Activated CD4-positive, alpha-beta T cell treated with anti-CD3 and anti-CD28 coated beads for 24 hours (primary cell): Measurements from ENCODE around the gene RASSF9.

Source experiments
- DNase-seq, 2 donors: peaks; one replicate each; pipeline ENCODE4 v3.0.0-alpha.2; 2020; ENCODE audit warnings: low read depth in 2 of 2

The RASSF9 gene

GRCh38 chr12:85836197-85837090 is at the start of gene RASSF9:
RASSF9 (minus strand) TSS chr12:85836409; CDS start chr12:85836201, 208 bp downstream.
- DNase-seq: no peak

DNA sequence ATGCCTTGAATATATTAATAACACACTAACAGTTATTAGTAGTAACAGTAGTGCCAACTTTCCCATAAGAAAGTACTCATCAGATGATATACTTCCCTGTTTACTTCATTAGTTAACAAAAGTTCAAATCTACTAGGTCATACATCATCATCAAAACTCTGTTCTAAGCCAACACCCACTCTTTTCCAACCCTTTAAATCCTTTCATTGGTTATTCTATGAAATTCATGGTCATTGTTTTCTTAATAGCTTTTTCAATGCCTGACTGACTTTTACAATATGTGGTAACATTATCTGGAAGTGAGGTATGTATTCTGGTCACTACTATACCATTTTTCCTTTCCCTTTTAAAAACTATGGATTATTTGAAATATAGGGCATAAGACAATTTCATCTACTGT is 47.6 kb upstream of the RASSF9 start:
- DNase-seq: no peak

DNA sequence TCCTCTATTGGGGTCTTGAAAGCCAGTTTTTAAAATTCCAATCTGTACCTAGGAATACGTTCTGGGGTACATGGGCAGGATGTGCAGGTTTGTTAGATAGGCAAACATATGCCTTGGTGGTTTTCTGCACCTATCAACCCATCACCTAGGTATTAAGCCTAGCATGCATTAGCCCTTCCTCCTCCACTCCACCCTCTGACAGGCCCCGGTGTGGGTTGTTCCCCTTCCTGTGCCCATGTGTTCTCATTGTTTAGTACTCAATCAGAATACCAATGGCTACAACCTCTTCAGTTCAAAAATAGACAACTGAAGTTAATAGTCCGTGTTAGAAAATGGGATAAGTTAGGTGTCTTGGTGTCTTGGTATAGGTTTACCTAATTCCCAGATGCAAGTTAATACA is 41.2 kb upstream of the RASSF9 start:
- no peak for DNase-seq

DNA sequence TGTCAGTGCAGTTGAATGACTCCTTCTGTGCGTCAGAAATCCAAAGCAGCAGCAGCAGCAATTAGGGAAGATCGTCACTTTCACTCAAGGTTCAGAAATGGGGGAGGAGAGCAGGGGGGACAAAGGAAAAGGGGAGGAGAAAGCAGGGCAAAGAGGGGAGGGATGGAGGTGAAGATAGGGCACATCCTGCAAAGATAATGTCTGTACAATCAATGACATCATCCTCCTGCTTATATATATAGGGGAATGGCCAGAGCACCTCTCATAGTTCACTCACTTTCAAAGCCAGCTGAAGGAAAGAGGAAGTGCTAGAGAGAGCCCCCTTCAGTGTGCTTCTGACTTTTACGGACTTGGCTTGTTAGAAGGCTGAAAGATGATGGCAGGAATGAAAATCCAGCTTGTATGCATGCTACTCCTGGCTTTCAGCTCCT is 37.8 kb upstream of the RASSF9 start, which contains the start of gene NTS:
NTS (plus strand) TSS at position 265 of the 431 bp plus-strand sequence; CDS start at position 374, 109 bp downstream.
- no peak for DNase-seq

DNA sequence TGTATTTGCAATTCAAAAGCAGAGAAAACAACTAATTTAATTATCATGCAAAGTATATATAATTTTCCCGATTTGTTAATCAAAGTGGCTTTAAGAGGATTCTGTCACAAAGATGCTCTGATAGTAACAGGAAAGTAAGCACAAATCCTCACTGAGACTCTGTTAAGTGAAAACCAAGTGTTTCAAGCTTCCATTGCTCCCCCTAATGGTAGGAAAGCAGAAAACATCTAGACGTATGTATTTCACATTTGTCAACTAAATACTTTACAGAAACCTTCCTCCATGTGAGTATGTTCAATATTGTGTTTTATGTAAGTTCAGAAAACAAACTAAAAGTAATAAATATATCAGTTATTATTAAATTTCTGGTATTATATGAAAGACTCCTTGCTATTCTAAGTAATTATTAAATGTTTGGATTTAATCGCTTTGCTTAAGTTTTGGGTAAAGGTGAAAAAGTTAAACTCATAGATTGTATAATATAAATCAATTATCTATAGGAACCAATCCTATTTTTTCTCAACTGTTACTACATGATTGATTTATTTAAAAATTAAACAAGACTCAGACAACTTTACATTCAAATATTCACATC is 36.4 kb upstream of the RASSF9 start:
- DNase-seq: no peak

DNA sequence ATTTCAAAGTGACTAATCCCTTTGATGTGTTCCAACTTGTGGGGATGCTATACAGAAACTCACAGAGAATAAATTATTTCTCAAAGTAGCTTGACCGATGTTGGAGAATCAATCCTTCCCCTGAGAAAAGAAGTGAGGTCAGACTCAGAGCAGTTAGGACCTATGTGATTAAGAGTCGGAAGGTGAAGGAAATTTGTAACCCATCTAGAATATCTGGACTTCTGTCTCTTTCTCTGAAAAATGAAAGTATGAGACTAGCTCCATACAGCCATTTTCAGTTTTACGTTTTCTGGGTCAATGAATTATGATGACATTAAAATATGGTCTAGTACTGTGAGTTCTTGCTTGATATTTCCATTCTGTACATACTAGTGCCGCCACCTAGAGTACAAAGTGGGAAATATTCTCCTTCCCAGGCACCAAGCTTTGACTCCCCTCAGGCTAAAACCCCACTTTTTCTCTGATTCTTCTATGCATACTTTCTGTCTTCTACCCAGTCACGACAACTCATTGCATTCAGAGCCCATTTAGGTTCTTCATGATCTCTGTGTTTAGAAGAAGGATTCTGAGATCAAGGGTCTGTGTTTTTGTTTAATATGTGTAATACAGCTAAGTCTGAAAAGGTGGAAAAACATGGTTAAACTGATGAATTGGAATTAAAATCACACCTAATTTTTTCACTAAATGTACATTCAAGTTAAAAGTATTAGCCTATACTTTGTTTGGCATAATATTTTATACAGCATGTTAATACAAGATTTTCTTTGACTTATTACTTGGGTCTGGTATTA is 31.0 kb upstream of the RASSF9 start:
- no peak for DNase-seq

DNA sequence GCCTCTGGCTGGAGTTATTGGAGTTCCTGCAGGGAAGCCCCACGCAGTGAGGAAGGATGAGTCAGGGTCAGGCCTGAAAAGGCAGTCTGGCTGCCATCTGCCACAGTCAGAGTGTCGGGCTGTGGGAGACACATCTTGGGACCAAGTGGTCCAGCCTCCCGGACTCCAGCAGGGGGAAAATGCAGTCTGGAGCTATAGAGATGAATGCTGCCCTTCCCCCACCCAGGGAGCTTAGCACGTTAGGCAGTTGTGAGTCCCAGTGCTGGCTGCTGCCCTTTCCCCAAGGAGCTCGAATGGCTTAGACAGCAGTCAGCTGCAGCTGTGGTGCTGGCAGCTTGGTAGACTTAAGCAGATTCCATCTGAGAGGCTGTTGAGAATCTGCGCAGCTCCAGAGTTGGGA is 29.7 kb upstream of the RASSF9 start:
- no peak for DNase-seq

- no peak for DNase-seq
Measured at GRCh38 chr12:85856966-85857365, 20.8 kb upstream of the RASSF9 start.

- no peak for DNase-seq
Measured at GRCh38 chr12:85855305-85855704, 19.1 kb upstream of the RASSF9 start.

GRCh38 chr12:85849344-85849743 is 13.1 kb upstream of the RASSF9 start:
- no peak for DNase-seq

DNA sequence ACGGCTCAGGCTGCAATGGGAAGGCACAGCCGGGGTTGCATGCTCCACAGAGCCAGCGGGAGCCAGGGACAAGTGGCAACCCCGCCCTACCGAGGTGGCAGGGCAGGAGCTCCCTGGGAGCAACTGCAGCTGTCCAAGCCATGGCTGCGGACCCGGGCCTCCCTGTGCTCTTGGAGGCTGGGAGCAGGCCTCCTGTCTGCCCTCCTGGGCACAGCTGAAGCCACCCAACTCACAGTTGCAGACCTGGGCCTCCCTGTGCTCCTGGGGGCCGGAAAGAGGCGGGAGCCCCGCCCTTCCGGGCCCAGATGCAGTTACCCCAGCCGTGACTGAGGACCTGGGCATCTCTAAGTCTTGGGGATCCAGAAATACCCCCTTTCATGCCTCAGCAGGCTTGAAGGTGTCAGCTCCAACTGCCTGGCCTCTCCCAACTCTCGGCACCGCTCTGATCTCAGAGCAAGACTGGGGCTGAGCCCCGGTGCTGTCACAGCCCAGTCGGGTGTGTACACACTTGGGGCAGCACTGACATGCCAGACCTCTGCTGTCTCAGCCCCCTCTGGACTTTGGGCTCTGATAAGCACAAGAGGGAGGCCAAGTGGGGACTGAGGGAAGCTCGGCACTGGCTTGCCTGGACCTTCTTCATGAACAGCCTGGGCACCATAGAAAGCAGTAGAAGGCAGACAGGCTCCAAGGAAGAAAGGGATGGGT is 7.5 kb upstream of the RASSF9 start:
- DNase-seq: no peak

- DNase-seq: no peak
Measured at GRCh38 chr12:85835426-85836196, 598 bp downstream of the RASSF9 start.

DNA sequence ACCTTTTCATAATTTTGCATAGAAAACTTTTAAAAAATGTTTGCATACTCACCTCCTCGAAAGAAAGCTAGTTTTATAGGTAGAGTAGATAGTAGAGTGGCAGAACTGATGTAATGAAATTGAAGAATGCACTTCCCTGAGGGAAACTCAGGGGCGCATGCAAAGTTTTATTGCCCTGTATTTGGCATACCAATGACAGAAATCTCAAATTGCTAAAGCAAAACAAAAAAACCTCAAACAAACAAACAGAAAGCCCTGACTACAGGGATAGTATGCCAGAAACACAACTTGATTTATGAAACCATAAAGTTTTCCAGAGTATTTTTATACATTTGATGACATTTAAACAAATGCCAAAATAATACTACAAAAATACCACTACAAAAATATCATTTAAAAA is 1.8 kb downstream of the RASSF9 start:
- no peak for DNase-seq

GRCh38 chr12:85833579-85833978 is 2.6 kb downstream of the RASSF9 start:
- DNase-seq: no peak

GRCh38 chr12:85831327-85831990 is 4.8 kb downstream of the RASSF9 start:
- DNase-seq: no peak

DNA sequence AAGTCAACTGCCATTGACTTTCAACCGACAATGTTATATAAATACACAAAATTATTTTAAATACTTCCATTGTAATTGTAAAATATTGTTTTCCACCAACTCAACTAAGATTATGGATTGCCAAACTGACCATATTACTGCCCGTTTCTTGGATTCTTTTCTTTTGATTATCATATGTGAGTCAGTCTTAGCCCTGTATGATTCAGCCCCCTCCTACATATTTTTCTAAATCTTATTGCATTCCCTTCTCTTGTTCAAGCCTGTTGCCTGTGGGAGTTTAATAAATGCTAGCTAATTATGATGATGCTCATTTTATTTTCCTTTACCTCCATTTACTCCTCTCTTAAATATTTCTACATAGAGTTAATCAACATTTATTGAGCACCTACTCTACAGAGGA is 6.8 kb downstream of the RASSF9 start:
- no peak for DNase-seq

DNA sequence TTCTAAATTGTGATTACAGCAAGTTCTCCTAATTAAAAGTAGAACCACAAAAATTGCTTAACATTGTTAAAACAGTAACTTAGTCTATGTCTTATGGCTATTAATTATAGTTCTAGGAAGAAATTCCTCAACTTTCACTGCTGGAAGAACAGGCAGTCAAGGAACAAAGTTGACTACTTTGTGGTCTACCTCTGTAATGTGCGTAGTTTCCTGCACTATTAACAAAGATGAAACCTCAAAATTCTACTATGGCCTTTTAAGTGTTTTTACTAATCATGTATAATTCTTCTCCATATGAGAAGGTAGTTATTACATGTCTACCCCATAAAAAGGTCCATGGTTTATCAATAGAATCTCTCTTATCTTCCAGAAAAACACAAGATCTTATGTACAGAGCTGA is 7.6 kb downstream of the RASSF9 start:
- no peak for DNase-seq

DNA sequence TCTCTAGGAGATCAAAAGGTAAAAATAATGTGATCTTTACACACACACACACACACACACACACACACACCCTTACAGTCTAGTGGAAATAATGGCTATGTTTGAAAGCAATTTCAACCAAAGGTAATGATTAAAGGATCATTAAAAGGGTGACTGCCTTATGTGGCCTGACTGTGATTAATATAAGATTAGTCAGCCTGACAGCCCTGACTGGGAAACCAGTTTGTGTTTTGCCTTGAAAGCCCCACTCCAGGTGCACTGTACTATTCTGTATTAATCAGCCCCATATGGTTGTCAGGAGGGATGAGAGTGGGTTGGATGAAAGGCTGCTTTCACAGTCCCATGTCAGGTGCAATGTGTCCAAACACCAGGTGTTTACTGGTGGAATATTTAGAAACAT is 10.5 kb downstream of the RASSF9 start:
- no peak for DNase-seq

GRCh38 chr12:85823436-85824180 is 12.6 kb downstream of the RASSF9 start:
- no peak for DNase-seq

DNA sequence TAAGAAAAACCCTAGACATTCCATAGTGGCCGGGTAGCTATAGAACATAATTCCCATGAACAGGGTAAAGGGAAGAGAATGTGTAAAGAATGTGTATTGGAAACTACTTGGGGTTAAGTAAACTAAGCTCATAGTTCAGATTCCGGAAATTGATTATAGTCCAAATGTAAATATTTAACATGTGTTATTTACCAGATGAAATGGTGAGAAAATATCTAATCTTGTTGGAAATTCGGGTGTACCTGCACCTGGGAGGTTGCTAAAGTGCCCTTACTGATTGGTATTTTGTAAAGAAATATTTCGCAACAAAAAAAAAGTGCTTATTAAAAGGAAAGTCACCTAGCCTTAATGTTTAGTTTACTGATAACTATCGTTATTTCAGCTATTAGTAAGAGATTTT is 14.4 kb downstream of the RASSF9 start:
- DNase-seq: no peak
